ENCODE results near the gene KMT5B. TPM values are rescaled to one million over a fixed set of nuclear protein-coding genes. Genes with fewer than 3 reads are reported as not detected.

Gene KMT5B
- total and polyA plus RNA-seq, 10 of the 15 experiments (the other 5 are each of a cell fraction or from before 2014, with no cell fraction given): 4.7 to 21.8 (median 18.0) TPM

- TF ChIP-seq ELK1 (IDR thresholded peaks at IDR 0.05; ENCODE audit: low read depth, low read length): no peak
- peak; percentile 97 for TF ChIP-seq SPI1 (IDR thresholded peaks at IDR 0.05; ENCODE audit: borderline replicate concordance, insufficient read depth, low read depth, low read length)
- TF ChIP-seq ATF7 (IDR thresholded peaks at IDR 0.05; ENCODE audit: low read depth): peak; percentile 70
- TF ChIP-seq TARDBP (IDR thresholded peaks at IDR 0.05; ENCODE audit: borderline replicate concordance): no peak
- TF ChIP-seq IKZF2 (IDR thresholded peaks at IDR 0.05): peak; percentile 66 to 83; a peak in 3 of 4 replicates
- TF ChIP-seq RAD51 (IDR thresholded peaks at IDR 0.05): 0 out of 2 replicates have a peak, but pooled peaks have one; percentile 32
- TF ChIP-seq NBN (IDR thresholded peaks at IDR 0.05): peak; percentile 81; the same call in 1 of the 2 replicates
- peak; percentile 69 for TF ChIP-seq GATAD2B (conservative IDR thresholded peaks at IDR 0.05; ENCODE audit: low read depth)
- TF ChIP-seq BHLHE40 (IDR thresholded peaks at IDR 0.05; ENCODE audit: borderline replicate concordance in 1 of 2, low read depth in 2 of 2, low read length in 1 of 2): no peak
- TF ChIP-seq KDM1A (IDR thresholded peaks at IDR 0.05; ENCODE audit: borderline replicate concordance): no peak
Measured at GRCh38 chr11:68118706-68119448, 94.2 kb downstream of the KMT5B start (continued).
